Neural crest cell (in vitro differentiated cells): ENCODE data around the gene RPS27A. TPM values are rescaled to one million over a fixed set of nuclear protein-coding genes. Genes with fewer than 3 reads are reported as not detected.
"Not testable (repeated sequence)": the region's sequence is repeated elsewhere in the genome, so short reads cannot be mapped to it uniquely, and the experiment has no call there.

Source experiments
- DNase-seq: peaks from one replicate; pipeline ENCODE4 v3.0.0; 2021; ENCODE audit warnings: low read depth, mixed read lengths, low spot score
- H3K27ac Mint-ChIP-seq: one replicate; pipeline ENCODE4 v1.8.0; 2021; ENCODE audit warnings: mild to moderate bottlenecking, mixed read lengths; ENCODE audit not compliant: unreplicated experiment
- H3K27me3 Mint-ChIP-seq: 2 replicates; pipeline ENCODE4 v1.8.0; 2021; ENCODE audit warnings: low read depth, mild to moderate bottlenecking, mixed read lengths
- H3K36me3 Mint-ChIP-seq: 2 replicates; pipeline ENCODE4 v1.8.0; 2021; ENCODE audit warnings: low read depth, mild to moderate bottlenecking, mixed read lengths
- H3K4me1 Mint-ChIP-seq: 2 replicates; pipeline ENCODE4 v1.8.0; 2021; ENCODE audit warnings: mixed read lengths
- H3K4me3 Mint-ChIP-seq: one replicate; pipeline ENCODE4 v1.8.0; 2021; ENCODE audit warnings: mild to moderate bottlenecking, mixed read lengths
- H3K9me3 Mint-ChIP-seq: 2 replicates; pipeline ENCODE4 v1.8.0; 2021; ENCODE audit warnings: mixed read lengths
- CTCF ChIP-seq: fragments of 200-600 bp; sonication (generic); conservative IDR thresholded peaks from 2 replicates; pipeline ENCODE4 v1.5.0; 2021; ENCODE audit warnings: antibody characterized with exemption, mild to moderate bottlenecking
- long read RNA-seq: library from polyadenylated mRNA; unstranded; transcript quantifications from one replicate; pipeline ENCODE4 v2.0.0, GENCODE V29; 2020
- total RNA-seq: library from RNA; stranded (reverse); gene quantifications from 2 replicates; pipeline ENCODE4 v1.2.1, GENCODE V29; 2021

Gene RPS27A
- 901 and 948 TPM in 2 replicates for total RNA-seq
- long read RNA-seq, transcript RPS27A-201 (6 exons, 1,071 nt) = major isoform, 587 of 644 reads
- long read RNA-seq, transcript RPS27A-203 (5 exons, 796 nt) = minor isoform, 41 of 644 reads
- long read RNA-seq, partial matches to known transcripts = 6 of 644 reads
- long read RNA-seq, other reads (novel, unspliced or antisense) = 9 of 644 reads

DNA sequence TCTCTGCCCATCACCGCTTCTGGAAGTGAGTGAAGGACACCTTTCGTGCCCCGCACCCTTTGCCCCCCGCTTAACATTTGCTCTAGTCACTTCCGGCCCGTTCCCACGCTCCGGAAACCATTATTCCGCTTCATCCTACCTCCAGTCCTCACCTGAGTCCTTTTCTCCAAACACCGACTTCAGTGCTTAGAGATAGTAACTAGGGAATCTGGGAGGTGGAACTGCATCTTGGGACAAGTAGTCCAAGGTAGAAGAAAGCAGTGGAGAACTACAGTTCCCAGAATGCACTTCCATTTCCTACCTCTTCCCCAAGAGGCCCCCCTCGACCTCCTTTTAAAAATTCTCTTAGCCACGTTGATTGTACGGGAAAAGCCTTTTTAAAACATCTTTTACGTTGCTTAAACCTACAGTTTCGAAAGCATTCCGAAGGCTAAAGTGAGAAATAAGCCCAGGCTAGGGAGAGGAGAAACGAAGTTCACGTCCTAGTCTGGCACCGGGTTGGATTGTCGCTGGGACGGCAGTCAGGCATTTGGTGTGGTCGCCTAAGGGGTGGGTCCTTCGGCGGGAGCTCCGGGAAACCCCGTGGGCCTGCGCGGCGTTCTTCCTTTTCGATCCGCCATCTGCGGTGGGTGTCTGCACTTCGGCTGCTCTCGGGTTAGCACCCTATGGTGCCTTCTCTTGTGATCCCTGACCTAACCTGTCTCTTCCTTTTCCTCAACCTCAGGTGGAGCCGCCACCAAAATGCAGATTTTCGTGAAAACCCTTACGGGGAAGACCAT lies at the start of gene RPS27A, which contains the start of gene CLHC1:
Gene RPS27A, plus strand, starts transcription at position 605 of the 779 bp plus-strand sequence. Its CDS starts 137 bp downstream, at position 742.
Gene CLHC1, minus strand, starts transcription at position 210 of the 779 bp plus-strand sequence. CDS start 9,882 bp downstream, outside the sequence.
- Mint-ChIP-seq H3K4me1 (peaks cover 54% of the 10 kb centered on the region), H3K36me3 (peaks cover 12% of the 10 kb centered on the region), H3K4me3 (peak within 1 kb of the TSS; percentile 95), H3K27me3 (no peaks in the 10 kb centered on the region), H3K9me3 (no peaks in the 10 kb centered on the region), H3K27ac (peak within 1 kb of the TSS; percentile 97)
- peak; percentile 97 for DNase-seq
- no peak for TF ChIP-seq CTCF

GRCh38 chr2:55186837-55187236 lies 45.7 kb upstream of the RPS27A start:
- H3K27me3 Mint-ChIP-seq, H3K4me1 Mint-ChIP-seq, H3K27ac Mint-ChIP-seq, H3K4me3 Mint-ChIP-seq, H3K9me3 Mint-ChIP-seq, DNase-seq: not testable (repeated sequence)
- peaks cover 14% of the 10 kb centered on the region for H3K36me3 Mint-ChIP-seq

GRCh38 chr2:55191888-55192287 lies 40.6 kb upstream of the RPS27A start:
- not testable (repeated sequence) for H3K4me1 Mint-ChIP-seq, DNase-seq, H3K27me3 Mint-ChIP-seq, H3K27ac Mint-ChIP-seq, H3K9me3 Mint-ChIP-seq, H3K4me3 Mint-ChIP-seq
- H3K36me3 Mint-ChIP-seq = peaks cover 33% of the 10 kb centered on the region

DNA sequence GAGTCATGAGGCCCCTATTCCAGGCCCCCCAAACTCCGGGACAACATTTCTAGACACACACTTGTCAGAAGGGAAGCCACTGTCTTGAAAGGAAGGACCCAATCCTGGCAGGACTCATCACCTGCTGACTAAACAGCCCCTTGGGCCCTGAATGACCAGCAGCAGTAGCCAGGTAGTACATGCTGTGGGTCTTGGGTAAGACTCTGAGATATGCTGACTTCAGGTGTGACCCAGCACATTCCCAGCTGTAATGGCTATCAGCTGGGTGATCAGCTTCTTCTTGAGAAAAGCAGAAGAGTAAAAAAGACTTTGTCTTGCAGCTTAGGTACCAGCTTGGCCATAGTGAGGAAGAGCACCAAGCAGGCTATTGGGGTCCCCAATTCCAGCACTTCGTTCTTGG lies 36.0 kb upstream of the RPS27A start:
- H3K9me3 Mint-ChIP-seq = peaks cover 19% of the 10 kb centered on the region
- H3K36me3 Mint-ChIP-seq = peaks cover 57% of the 10 kb centered on the region
- no peak for DNase-seq
- no peaks in the 10 kb centered on the region for H3K27me3 Mint-ChIP-seq
- no peak overlapping the region for H3K4me3 Mint-ChIP-seq
- no peak for TF ChIP-seq CTCF
- H3K4me1 Mint-ChIP-seq = no peaks in the 10 kb centered on the region
- H3K27ac Mint-ChIP-seq = no peak overlapping the region

DNA sequence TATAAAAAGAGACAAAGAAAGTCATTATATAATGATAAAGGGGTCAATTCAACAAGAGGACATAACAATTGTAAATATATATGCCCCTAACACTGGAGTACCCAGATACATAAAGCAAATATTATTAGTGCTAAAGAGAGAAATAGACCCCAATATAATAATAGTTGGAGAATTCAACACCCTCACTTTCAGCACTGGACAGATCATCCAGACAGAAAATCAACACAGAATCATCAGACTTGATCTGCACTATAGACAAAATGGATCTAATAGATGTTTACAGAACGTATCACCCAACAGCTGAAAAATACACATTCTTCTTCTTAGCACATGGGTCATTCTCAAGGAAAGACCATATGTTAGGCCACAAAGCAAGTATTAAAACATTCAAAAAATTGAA lies 32.1 kb upstream of the RPS27A start:
- Mint-ChIP-seq H3K27me3 (no peaks in the 10 kb centered on the region), H3K4me1 (no peaks in the 10 kb centered on the region), H3K9me3 (peaks cover 31% of the 10 kb centered on the region), H3K4me3 (no peak overlapping the region), H3K27ac (no peak overlapping the region), H3K36me3 (peaks cover 75% of the 10 kb centered on the region)
- TF ChIP-seq CTCF = no peak
- no peak for DNase-seq

DNA sequence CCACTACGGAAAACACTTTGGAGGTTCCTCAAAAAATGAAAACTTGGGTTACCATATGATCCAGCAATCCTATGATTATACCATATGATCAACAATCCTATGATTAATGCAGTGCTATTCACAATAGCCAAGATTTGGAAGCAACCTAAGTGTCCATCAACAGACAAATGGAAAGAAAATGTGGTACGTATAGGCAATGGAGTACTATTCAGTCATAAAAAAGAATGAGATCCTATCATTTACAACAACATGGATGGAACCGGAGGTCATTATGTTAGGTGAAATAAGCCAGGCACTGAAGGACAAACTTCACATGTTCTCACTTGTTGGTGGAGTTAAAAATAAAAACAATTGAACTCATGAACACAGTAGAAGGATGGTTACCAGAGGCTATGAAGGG lies 28.0 kb upstream of the RPS27A start:
- Mint-ChIP-seq H3K9me3 (peaks cover 30% of the 10 kb centered on the region), H3K27ac (no peak overlapping the region), H3K36me3 (peaks cover 56% of the 10 kb centered on the region), H3K27me3 (no peaks in the 10 kb centered on the region), H3K4me1 (no peaks in the 10 kb centered on the region), H3K4me3 (no peak overlapping the region)
- DNase-seq = no peak
- TF ChIP-seq CTCF = no peak
